ENCODE measurements around the gene FREM1. TPM values are rescaled to one million over a fixed set of nuclear protein-coding genes. Genes with fewer than 3 reads are reported as not detected.

FREM1 gene
- total RNA-seq, 1 donor from 2014 or later = not detected

- ChIA-PET POLR2A (no interaction called here), CTCF (no interaction called here)
- H3K27ac Mint-ChIP-seq = no peak overlapping the region
- intact Hi-C loops (cut with micrococcal nuclease) = no loop called here
- ATAC-seq (ENCODE audit: low read depth) (no peak), DNase-seq (no peak)
- no peak for TF ChIP-seq CTCF (IDR thresholded peaks at IDR 0.05)
- no peaks in the 10 kb centered on the region for H3K4me1 Mint-ChIP-seq
- no peaks in the 10 kb centered on the region for H3K9me3 Mint-ChIP-seq
- H3K27me3 Mint-ChIP-seq = no peaks in the 10 kb centered on the region
- H3K36me3 Mint-ChIP-seq (ENCODE audit: low read depth) = no peaks in the 10 kb centered on the region
- H3K4me3 Mint-ChIP-seq = no peak overlapping the region
These were observed 25.0 kb upstream of the FREM1 start for GRCh38 chr9:14935106-14935751.

DNA sequence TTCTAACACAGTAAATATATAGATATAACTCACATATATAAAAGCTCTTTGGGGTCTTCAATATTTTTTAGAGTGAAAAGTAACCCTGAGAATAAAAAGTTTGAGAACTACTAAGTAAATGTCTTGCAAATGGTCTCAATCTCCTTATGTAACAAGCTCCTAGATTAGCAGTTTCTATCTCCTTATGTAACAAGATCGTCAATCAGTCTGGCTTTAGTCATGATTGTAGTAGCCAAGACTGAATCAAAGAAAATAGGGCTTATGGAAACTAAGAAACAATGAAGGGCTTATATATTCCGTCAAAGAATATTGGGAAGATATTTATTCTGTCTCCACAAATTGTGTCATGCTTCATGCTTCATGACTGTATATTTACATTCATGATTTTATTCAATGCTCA lies 22.4 kb upstream of the FREM1 start:
- ChIA-PET CTCF (no interaction called here), POLR2A (no interaction called here)
- Mint-ChIP-seq H3K27ac (no peak overlapping the region), H3K27me3 (no peaks in the 10 kb centered on the region), H3K9me3 (no peaks in the 10 kb centered on the region), H3K36me3 (ENCODE audit: low read depth) (no peaks in the 10 kb centered on the region), H3K4me3 (no peak overlapping the region), H3K4me1 (no peaks in the 10 kb centered on the region)
- no peak for ATAC-seq (ENCODE audit: low read depth)
- intact Hi-C loops (cut with micrococcal nuclease) = no loop called here
- DNase-seq = no peak
- no peak for TF ChIP-seq CTCF (IDR thresholded peaks at IDR 0.05)

GRCh38 chr9:14932231-14932630 lies 22.0 kb upstream of the FREM1 start:
- no peak for TF ChIP-seq CTCF (IDR thresholded peaks at IDR 0.05)
- no peaks in the 10 kb centered on the region for H3K27me3 Mint-ChIP-seq
- no peak overlapping the region for H3K4me3 Mint-ChIP-seq
- H3K36me3 Mint-ChIP-seq (ENCODE audit: low read depth) = no peaks in the 10 kb centered on the region
- DNase-seq = no peak
- H3K9me3 Mint-ChIP-seq = no peaks in the 10 kb centered on the region
- POLR2A ChIA-PET = no interaction called here
- H3K27ac Mint-ChIP-seq = no peak overlapping the region
- intact Hi-C loops (cut with micrococcal nuclease) = no loop called here
- no peaks in the 10 kb centered on the region for H3K4me1 Mint-ChIP-seq
- no peak for ATAC-seq (ENCODE audit: low read depth)
- CTCF ChIA-PET = no interaction called here

GRCh38 chr9:14926941-14927624 lies 16.9 kb upstream of the FREM1 start:
- Mint-ChIP-seq H3K9me3 (no peaks in the 10 kb centered on the region), H3K27ac (no peak overlapping the region), H3K4me1 (no peaks in the 10 kb centered on the region), H3K27me3 (no peaks in the 10 kb centered on the region), H3K36me3 (ENCODE audit: low read depth) (no peaks in the 10 kb centered on the region), H3K4me3 (no peak overlapping the region)
- intact Hi-C loops (cut with micrococcal nuclease) = no loop called here
- ATAC-seq (ENCODE audit: low read depth) (no peak), DNase-seq (no peak)
- POLR2A ChIA-PET = no interaction called here
- CTCF ChIA-PET = no interaction called here
- TF ChIP-seq CTCF (IDR thresholded peaks at IDR 0.05) = no peak

GRCh38 chr9:14924230-14925219 lies 14.3 kb upstream of the FREM1 start:
- no peak for DNase-seq
- H3K9me3 Mint-ChIP-seq = no peaks in the 10 kb centered on the region
- no peak for TF ChIP-seq CTCF (IDR thresholded peaks at IDR 0.05)
- no peaks in the 10 kb centered on the region for H3K36me3 Mint-ChIP-seq (ENCODE audit: low read depth)
- ChIA-PET POLR2A (no interaction called here), CTCF (no interaction called here)
- H3K4me3 Mint-ChIP-seq = no peak overlapping the region
- no peaks in the 10 kb centered on the region for H3K4me1 Mint-ChIP-seq
- H3K27ac Mint-ChIP-seq = no peak overlapping the region
- ATAC-seq (ENCODE audit: low read depth) = no peak
- no peaks in the 10 kb centered on the region for H3K27me3 Mint-ChIP-seq
- intact Hi-C loops (cut with micrococcal nuclease) = no loop called here

All from activated B cell treated with CpG ODN at 0.5 μM for 24 hours (primary cell).